ENCODE data around the gene SPEF2.

- TF ChIP-seq YY1 (IDR thresholded peaks at IDR 0.05; ENCODE audit: insufficient read depth, insufficient read length) (no peak), SUZ12 (IDR thresholded peaks at IDR 0.05; ENCODE audit: extremely low read depth, insufficient read depth, insufficient read length) (no peak), ZNF274 (IDR thresholded peaks at IDR 0.05; ENCODE audit: low read depth, low read length) (no peak)
These were observed 239.2 kb downstream of the SPEF2 start, which contains the start of gene IL7R for GRCh38 chr5:35856765-35857351.

Data from NT2/D1 (cell line).